Parathyroid adenoma (tissue), 2 donors: ENCODE data around the gene MVB12B.

Source experiments
- H2AFZ ChIP-seq: fragments of 300-600 bp; sonication (generic); one replicate; pipeline ENCODE4 v1.7.0; 2017; ENCODE audit warnings: antibody characterized with exemption, mild to moderate bottlenecking
- H3K27ac ChIP-seq: fragments of 300-600 bp; sonication (generic); one replicate; pipeline ENCODE4 v1.7.0; 2017
- H3K27me3 ChIP-seq: fragments of 300-600 bp; sonication (generic); one replicate; pipeline ENCODE4 v1.7.0; 2017; ENCODE audit warnings: low read length; ENCODE audit not compliant: control insufficient read depth, insufficient read depth
- H3K36me3 ChIP-seq: fragments of 300-600 bp; sonication (generic); one replicate; pipeline ENCODE4 v1.7.0; 2017; ENCODE audit warnings: low read length; ENCODE audit not compliant: control insufficient read depth, insufficient read depth
- H3K4me1 ChIP-seq: fragments of 300-600 bp; sonication (generic); one replicate; pipeline ENCODE4 v1.7.0; 2017; ENCODE audit warnings: control low read depth
- H3K4me2 ChIP-seq: fragments of 300-600 bp; sonication (generic); one replicate; pipeline ENCODE4 v1.7.0; 2017; ENCODE audit warnings: low read length
- H3K4me3 ChIP-seq: fragments of 300-600 bp; sonication (generic); one replicate; pipeline ENCODE4 v1.7.0; 2017; ENCODE audit warnings: low read depth, low read length
- H3K79me2 ChIP-seq: fragments of 300-600 bp; sonication (generic); one replicate; pipeline ENCODE4 v1.7.0; 2017; ENCODE audit warnings: control low read depth
- H3K9ac ChIP-seq: fragments of 300-600 bp; sonication (generic); one replicate; pipeline ENCODE4 v1.7.0; 2017; ENCODE audit warnings: mild to moderate bottlenecking
- H3K9me3 ChIP-seq: fragments of 300-600 bp; sonication (generic); one replicate; pipeline ENCODE4 v1.7.0; 2017; ENCODE audit warnings: low read length; ENCODE audit not compliant: control insufficient read depth
- CTCF ChIP-seq: fragments of 300-600 bp; sonication (generic); IDR thresholded peaks from one replicate; pipeline ENCODE4 v1.7.0; 2017; ENCODE audit warnings: antibody characterized with exemption, mild to moderate bottlenecking
- donor health status: primary hyperparathyroidism.

The MVB12B gene

GRCh38 chr9:126448865-126449577 is 122.4 kb downstream of the MVB12B start:
- H2AFZ ChIP-seq: no peak overlapping the region
- H3K4me3 ChIP-seq: no peak overlapping the region
- H3K9me3 ChIP-seq: no peaks in the 10 kb centered on the region
- H3K36me3 ChIP-seq: no peaks in the 10 kb centered on the region
- no peaks in the 10 kb centered on the region for H3K27me3 ChIP-seq
- no peaks in the 10 kb centered on the region for H3K4me1 ChIP-seq
- no peak for TF ChIP-seq CTCF
- H3K9ac ChIP-seq: no peak overlapping the region
- H3K4me2 ChIP-seq: no peak overlapping the region
- no peaks in the 10 kb centered on the region for H3K79me2 ChIP-seq
- no peak overlapping the region for H3K27ac ChIP-seq

GRCh38 chr9:126449725-126450667 is 123.4 kb downstream of the MVB12B start:
- no peak overlapping the region for H3K27ac ChIP-seq
- H3K36me3 ChIP-seq: no peaks in the 10 kb centered on the region
- no peak overlapping the region for H3K9ac ChIP-seq
- H3K9me3 ChIP-seq: no peaks in the 10 kb centered on the region
- H3K4me1 ChIP-seq: no peaks in the 10 kb centered on the region
- no peak for TF ChIP-seq CTCF
- no peaks in the 10 kb centered on the region for H3K27me3 ChIP-seq
- no peak overlapping the region for H3K4me2 ChIP-seq
- H3K79me2 ChIP-seq: no peaks in the 10 kb centered on the region
- no peak overlapping the region for H3K4me3 ChIP-seq
- H2AFZ ChIP-seq: no peak overlapping the region

- Histone ChIP-seq H3K4me3 (no peak overlapping the region), H3K4me2 (no peak overlapping the region), H3K27me3 (no peaks in the 10 kb centered on the region), H3K4me1 (no peaks in the 10 kb centered on the region), H2AFZ (no peak overlapping the region), H3K27ac (no peak overlapping the region), H3K79me2 (no peaks in the 10 kb centered on the region), H3K9ac (no peak overlapping the region), H3K9me3 (no peaks in the 10 kb centered on the region), H3K36me3 (no peaks in the 10 kb centered on the region)
- TF ChIP-seq CTCF: no peak
Measured at GRCh38 chr9:126450668-126451205, 124.1 kb downstream of the MVB12B start.

- Histone ChIP-seq H2AFZ (no peak overlapping the region), H3K4me1 (no peaks in the 10 kb centered on the region), H3K9ac (no peak overlapping the region), H3K36me3 (no peaks in the 10 kb centered on the region), H3K27ac (no peak overlapping the region), H3K4me2 (no peak overlapping the region), H3K9me3 (no peaks in the 10 kb centered on the region), H3K79me2 (no peaks in the 10 kb centered on the region), H3K4me3 (no peak overlapping the region), H3K27me3 (no peaks in the 10 kb centered on the region)
- TF ChIP-seq CTCF: no peak
Measured at GRCh38 chr9:126451316-126451885, 124.8 kb downstream of the MVB12B start.
